Skeletal muscle tissue (tissue), 4 donors: Measurements from ENCODE around the gene METTL3. TPM values are rescaled to one million over a fixed set of nuclear protein-coding genes. Genes with fewer than 3 reads are reported as not detected.

Experiments used
- H3K27ac ChIP-seq: one replicate; pipeline ENCODE4 v1.7.0; 2013; ENCODE audit warnings: mild to moderate bottlenecking, low read depth, low read length, inconsistent platforms
- H3K27me3 ChIP-seq, 3 donors: one replicate each; pipeline ENCODE4 v1.7.0; 2013; ENCODE audit warnings: low read length in 3 of 3; ENCODE audit not compliant: control insufficient read depth in 3 of 3, insufficient read depth in 3 of 3
- H3K36me3 ChIP-seq, 3 donors: one replicate each; pipeline ENCODE4 v1.7.0; 2013; ENCODE audit warnings: low read length in 3 of 3; ENCODE audit not compliant: control insufficient read depth in 3 of 3, insufficient read depth in 3 of 3
- H3K4me1 ChIP-seq, 3 donors: one replicate each; pipeline ENCODE4 v1.7.0; 2013; ENCODE audit warnings: low read length in 3 of 3, mild to moderate bottlenecking in 3 of 3; ENCODE audit not compliant: control insufficient read depth in 3 of 3, insufficient read depth in 3 of 3
- H3K4me3 ChIP-seq, 3 donors: one replicate each; pipeline ENCODE4 v1.7.0; 2013; ENCODE audit warnings: low read length in 3 of 3
- H3K9ac ChIP-seq, 3 donors: one replicate each; pipeline ENCODE4 v1.7.0; 2013; ENCODE audit warnings: low read length in 3 of 3, mild to moderate bottlenecking in 3 of 3, moderate library complexity in 2 of 3, low read depth in 1 of 3
- H3K9me3 ChIP-seq, 3 donors: one replicate each; pipeline ENCODE4 v1.7.0; 2013; ENCODE audit warnings: low read length in 3 of 3; ENCODE audit not compliant: control insufficient read depth in 3 of 3
- total RNA-seq: library from RNA; depleted of rRNA; stranded (reverse); fragments of >200 nt; gene quantifications from one replicate; pipeline ENCODE4 v1.2.3, GENCODE V29; 2014
- donor health status: Osteomylitis.

Gene METTL3
- total RNA-seq, 1 donor from 2014 or later = 73.6 TPM

GRCh38 chr14:21539189-21539940 lies 28.2 kb upstream of the METTL3 start:
- no peak overlapping the region for H3K27ac ChIP-seq
- H3K9ac ChIP-seq = no peak overlapping the region
- H3K4me3 ChIP-seq = no peak overlapping the region
- peaks cover 4 to 9% (median 6%) of the 10 kb centered on the region in 3 donors for H3K4me1 ChIP-seq
- H3K27me3 ChIP-seq = peaks cover 23 to 36% (median 30%) of the 10 kb centered on the region in 3 donors
- H3K9me3 ChIP-seq = no peaks in the 10 kb centered on the region
- H3K36me3 ChIP-seq = no peaks in the 10 kb centered on the region

GRCh38 chr14:21537090-21537424 lies 25.9 kb upstream of the METTL3 start:
- Histone ChIP-seq H3K36me3 (no peaks in the 10 kb centered on the region), H3K9ac (no peak overlapping the region), H3K4me1 (peaks cover 4 to 9% (median 6%) of the 10 kb centered on the region in 3 donors), H3K9me3 (no peaks in the 10 kb centered on the region), H3K27ac (no peak overlapping the region), H3K4me3 (peak overlapping the region; percentile 9 to 54 (median 11)), H3K27me3 (peaks cover 23 to 39% (median 32%) of the 10 kb centered on the region in 3 donors)

- no peaks in the 10 kb centered on the region for H3K36me3 ChIP-seq
- peak overlapping the region; percentile 9 to 54 (median 11) for H3K4me3 ChIP-seq
- peaks cover 21 to 39% (median 32%) of the 10 kb centered on the region in 3 donors for H3K27me3 ChIP-seq
- H3K27ac ChIP-seq = no peak overlapping the region
- H3K9me3 ChIP-seq = no peaks in the 10 kb centered on the region
- H3K9ac ChIP-seq = peak overlapping the region in 1 of 3 donors; percentile 54
- H3K4me1 ChIP-seq = peaks cover 4 to 9% (median 6%) of the 10 kb centered on the region in 3 donors
Measured at GRCh38 chr14:21536418-21537089, 25.4 kb upstream of the METTL3 start.

- Histone ChIP-seq H3K36me3 (no peaks in the 10 kb centered on the region), H3K9ac (peak overlapping the region in 1 of 3 donors; percentile 54), H3K4me3 (no peak overlapping the region), H3K27me3 (peaks cover 21 to 39% (median 32%) of the 10 kb centered on the region in 3 donors), H3K9me3 (no peaks in the 10 kb centered on the region), H3K27ac (no peak overlapping the region), H3K4me1 (peaks cover 4 to 9% (median 6%) of the 10 kb centered on the region in 3 donors)
Measured at GRCh38 chr14:21535545-21536417, 24.6 kb upstream of the METTL3 start.

- Histone ChIP-seq H3K4me1 (peaks cover 4 to 9% (median 6%) of the 10 kb centered on the region in 3 donors), H3K9ac (no peak overlapping the region), H3K9me3 (no peaks in the 10 kb centered on the region), H3K4me3 (no peak overlapping the region), H3K27me3 (peaks cover 20 to 39% (median 32%) of the 10 kb centered on the region in 3 donors), H3K36me3 (no peaks in the 10 kb centered on the region), H3K27ac (no peak overlapping the region)
Measured at GRCh38 chr14:21534576-21534975, 23.4 kb upstream of the METTL3 start.

- H3K9me3 ChIP-seq = no peaks in the 10 kb centered on the region
- H3K27me3 ChIP-seq = peaks cover 11 to 33% (median 28%) of the 10 kb centered on the region in 3 donors
Measured at GRCh38 chr14:21533294-21533693, 22.2 kb upstream of the METTL3 start.

GRCh38 chr14:21529515-21529914 lies 18.4 kb upstream of the METTL3 start:
- H3K4me1 ChIP-seq = peaks cover 0 to 2% (median 2%) of the 10 kb centered on the region in 3 donors
- no peaks in the 10 kb centered on the region for H3K9me3 ChIP-seq
- peaks cover under 1 to 5% (median 4%) of the 10 kb centered on the region in 3 donors for H3K27me3 ChIP-seq
- no peak overlapping the region for H3K9ac ChIP-seq
- H3K4me3 ChIP-seq = no peak overlapping the region
- no peak overlapping the region for H3K27ac ChIP-seq
- H3K36me3 ChIP-seq = no peaks in the 10 kb centered on the region

More at GRCh38 chr14:21533294-21533693, 22.2 kb upstream of the METTL3 start:
- no peaks in the 10 kb centered on the region for H3K36me3 ChIP-seq
- no peak overlapping the region for H3K27ac ChIP-seq
- H3K4me1 ChIP-seq = peaks cover 4 to 9% (median 6%) of the 10 kb centered on the region in 3 donors
- H3K9ac ChIP-seq = no peak overlapping the region
- H3K4me3 ChIP-seq = no peak overlapping the region

- H3K4me3 ChIP-seq = no peak overlapping the region
- H3K9ac ChIP-seq = no peak overlapping the region
- no peaks in the 10 kb centered on the region for H3K9me3 ChIP-seq
- no peak overlapping the region for H3K27ac ChIP-seq
- no peaks in the 10 kb centered on the region for H3K27me3 ChIP-seq
- no peaks in the 10 kb centered on the region for H3K36me3 ChIP-seq
- peaks cover 0 to 2% (median 2%) of the 10 kb centered on the region in 3 donors for H3K4me1 ChIP-seq
Measured at GRCh38 chr14:21528381-21529348, 17.5 kb upstream of the METTL3 start.

GRCh38 chr14:21527318-21527679 lies 16.2 kb upstream of the METTL3 start:
- Histone ChIP-seq H3K9ac (no peak overlapping the region), H3K4me3 (no peak overlapping the region), H3K36me3 (no peaks in the 10 kb centered on the region), H3K27me3 (peaks cover 0 to 4% (median 0%) of the 10 kb centered on the region in 3 donors), H3K27ac (no peak overlapping the region), H3K9me3 (no peaks in the 10 kb centered on the region), H3K4me1 (peaks cover 0 to 2% (median 2%) of the 10 kb centered on the region in 3 donors)
